Measurements from ENCODE around the gene LLCFC1.

DNA sequence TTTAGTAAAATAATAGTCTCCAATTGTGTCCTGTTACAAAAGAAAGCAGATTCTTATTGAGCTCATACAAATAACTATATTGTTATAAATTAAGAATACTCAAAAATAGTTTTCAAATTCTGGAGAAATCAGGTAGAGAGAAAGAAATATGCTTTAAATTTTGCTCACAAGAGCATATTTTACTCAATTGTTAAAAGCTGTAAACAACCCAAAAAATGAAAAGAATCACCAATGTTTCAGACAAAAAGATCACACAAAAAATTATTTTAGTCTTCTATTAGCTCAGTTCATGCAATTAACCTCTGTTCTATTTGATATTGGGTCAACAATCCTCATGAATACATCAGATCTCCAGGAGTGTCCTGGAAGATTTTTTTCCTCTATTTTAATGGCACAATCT, 35.2 kb upstream of the LLCFC1 start:
- no peak for TF ChIP-seq SUZ12 (IDR thresholded peaks at IDR 0.05; ENCODE audit: extremely low read depth, insufficient read depth, insufficient read length)
- TF ChIP-seq YY1 (IDR thresholded peaks at IDR 0.05; ENCODE audit: insufficient read depth, insufficient read length): no peak
